DMS114 treated with DMSO at 0.1 percent for 48 hours (cell line): ENCODE measurements around the gene PCDHB6.
"Not testable (repeated sequence)": the region's sequence is repeated elsewhere in the genome, so short reads cannot be mapped to it uniquely, and the experiment has no call there.

ENCODE experiments used
- DNase-seq: peaks from one replicate; lab custom pipeline; 2025; ENCODE audit not compliant: unreplicated experiment; lab: John Stamatoyannopoulos, UW

Gene PCDHB6

GRCh38 chr5:141149812-141150211, at the start of gene PCDHB6:
Gene PCDHB6, plus strand, starts transcription at chr5:141150057. Its CDS starts 201 bp downstream, at chr5:141150258.
- peak; percentile 16 for DNase-seq

GRCh38 chr5:141100243-141100805, 49.5 kb upstream of the PCDHB6 start, which contains the start of gene PCDHB3:
Gene PCDHB3, plus strand, starts transcription at chr5:141100473. Its CDS starts 177 bp downstream, at chr5:141100650.
- DNase-seq, result no peak

DNA sequence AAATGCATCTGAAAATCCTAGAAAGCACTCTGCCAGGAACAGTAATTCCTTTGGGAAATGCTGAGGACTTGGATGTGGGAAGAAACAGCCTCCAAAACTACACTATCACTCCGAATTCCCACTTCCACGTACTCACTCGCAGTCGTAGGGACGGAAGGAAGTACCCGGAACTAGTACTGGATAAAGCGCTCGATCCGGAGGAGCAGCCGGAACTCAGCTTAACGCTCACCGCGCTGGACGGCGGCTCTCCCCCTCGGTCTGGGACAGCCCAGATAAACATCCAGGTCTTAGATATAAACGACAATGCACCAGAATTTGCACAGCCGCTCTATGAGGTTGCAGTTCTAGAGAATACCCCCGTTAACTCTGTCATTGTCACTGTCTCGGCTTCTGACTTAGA, 48.8 kb upstream of the PCDHB6 start:
- no peak for DNase-seq

GRCh38 chr5:141102070-141102469, 47.8 kb upstream of the PCDHB6 start:
- not testable (repeated sequence) for DNase-seq

DNA sequence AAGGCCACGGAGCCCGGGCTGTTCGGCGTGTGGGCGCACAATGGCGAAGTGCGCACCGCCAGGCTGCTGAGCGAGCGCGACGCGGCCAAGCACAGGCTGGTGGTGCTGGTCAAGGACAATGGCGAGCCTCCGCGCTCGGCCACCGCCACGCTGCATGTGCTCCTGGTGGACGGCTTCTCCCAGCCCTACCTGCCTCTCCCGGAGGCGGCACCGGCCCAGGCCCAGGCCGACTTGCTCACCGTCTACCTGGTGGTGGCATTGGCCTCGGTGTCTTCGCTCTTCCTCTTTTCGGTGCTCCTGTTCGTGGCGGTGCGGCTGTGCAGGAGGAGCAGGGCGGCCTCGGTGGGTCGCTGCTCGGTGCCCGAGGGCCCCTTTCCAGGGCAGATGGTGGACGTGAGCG, 47.4 kb upstream of the PCDHB6 start:
- not testable (repeated sequence) for DNase-seq

- DNase-seq, result no peak
Observed at GRCh38 chr5:141105350-141105749, 44.5 kb upstream of the PCDHB6 start.

- no peak for DNase-seq
Observed at GRCh38 chr5:141119250-141119649, 30.6 kb upstream of the PCDHB6 start.

DNA sequence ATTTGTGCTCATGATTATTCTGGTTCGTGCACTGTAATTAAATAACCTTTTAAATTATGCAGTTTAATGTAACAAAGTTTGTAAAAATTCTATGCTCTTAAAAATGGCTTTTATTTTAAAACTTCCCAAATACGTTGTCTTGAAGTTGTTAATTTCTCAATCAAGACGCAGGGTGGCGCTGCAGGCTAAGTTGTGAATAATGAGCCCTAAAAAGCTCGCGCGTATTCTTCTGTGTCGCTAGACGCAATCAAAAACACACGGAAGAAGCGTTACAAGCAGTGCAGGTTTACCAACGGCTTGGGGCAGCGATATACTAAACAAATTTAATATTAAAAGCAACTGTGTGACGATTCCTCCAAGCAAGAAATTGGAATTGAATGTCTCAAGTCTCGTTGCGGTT, 28.3 kb upstream of the PCDHB6 start, which contains the start of gene PCDHB4:
Gene PCDHB4, plus strand, starts transcription at position 256 of the 400 bp plus-strand sequence. CDS start 181 bp downstream, outside the sequence.
- no peak for DNase-seq

DNA sequence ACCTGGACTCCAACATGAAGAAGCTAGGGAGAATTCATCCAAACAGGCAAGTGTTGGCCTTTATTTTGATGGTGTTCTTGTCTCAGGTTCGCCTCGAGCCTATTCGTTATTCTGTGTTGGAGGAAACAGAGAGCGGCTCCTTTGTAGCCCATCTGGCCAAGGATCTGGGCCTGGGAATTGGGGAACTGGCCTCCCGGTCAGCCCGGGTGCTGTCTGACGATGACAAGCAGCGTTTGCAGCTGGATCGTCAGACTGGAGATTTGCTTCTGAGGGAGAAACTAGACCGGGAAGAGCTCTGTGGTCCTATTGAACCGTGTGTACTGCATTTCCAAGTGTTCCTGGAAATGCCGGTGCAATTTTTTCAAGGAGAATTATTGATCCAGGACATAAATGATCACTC, 27.9 kb upstream of the PCDHB6 start:
- no peak for DNase-seq

DNA sequence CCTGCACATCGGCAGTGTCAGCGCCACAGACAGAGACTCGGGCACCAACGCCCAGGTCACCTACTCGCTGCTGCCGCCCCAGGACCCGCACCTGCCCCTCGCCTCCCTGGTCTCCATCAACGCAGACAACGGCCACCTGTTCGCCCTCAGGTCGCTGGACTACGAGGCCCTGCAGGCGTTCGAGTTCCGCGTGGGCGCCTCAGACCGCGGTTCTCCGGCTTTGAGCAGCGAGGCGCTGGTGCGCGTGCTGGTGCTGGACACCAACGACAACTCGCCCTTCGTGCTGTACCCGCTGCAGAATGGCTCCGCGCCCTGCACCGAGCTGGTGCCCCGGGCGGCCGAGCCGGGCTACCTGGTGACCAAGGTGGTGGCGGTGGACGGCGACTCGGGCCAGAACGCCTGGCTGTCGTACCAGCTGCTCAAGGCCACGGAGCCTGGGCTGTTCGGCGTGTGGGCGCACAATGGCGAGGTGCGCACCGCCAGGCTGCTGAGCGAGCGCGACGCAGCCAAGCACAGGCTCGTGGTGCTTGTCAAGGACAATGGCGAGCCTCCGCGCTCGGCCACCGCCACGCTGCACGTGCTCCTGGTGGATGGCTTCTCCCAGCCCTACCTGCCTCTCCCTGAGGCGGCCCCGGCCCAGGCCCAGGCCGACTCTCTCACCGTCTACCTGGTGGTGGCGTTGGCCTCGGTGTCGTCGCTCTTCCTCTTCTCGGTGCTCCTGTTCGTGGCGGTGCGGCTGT, 26.3 kb upstream of the PCDHB6 start:
- DNase-seq, result not testable (repeated sequence)

GRCh38 chr5:141127305-141127704, 22.6 kb upstream of the PCDHB6 start:
- no peak for DNase-seq

DNA sequence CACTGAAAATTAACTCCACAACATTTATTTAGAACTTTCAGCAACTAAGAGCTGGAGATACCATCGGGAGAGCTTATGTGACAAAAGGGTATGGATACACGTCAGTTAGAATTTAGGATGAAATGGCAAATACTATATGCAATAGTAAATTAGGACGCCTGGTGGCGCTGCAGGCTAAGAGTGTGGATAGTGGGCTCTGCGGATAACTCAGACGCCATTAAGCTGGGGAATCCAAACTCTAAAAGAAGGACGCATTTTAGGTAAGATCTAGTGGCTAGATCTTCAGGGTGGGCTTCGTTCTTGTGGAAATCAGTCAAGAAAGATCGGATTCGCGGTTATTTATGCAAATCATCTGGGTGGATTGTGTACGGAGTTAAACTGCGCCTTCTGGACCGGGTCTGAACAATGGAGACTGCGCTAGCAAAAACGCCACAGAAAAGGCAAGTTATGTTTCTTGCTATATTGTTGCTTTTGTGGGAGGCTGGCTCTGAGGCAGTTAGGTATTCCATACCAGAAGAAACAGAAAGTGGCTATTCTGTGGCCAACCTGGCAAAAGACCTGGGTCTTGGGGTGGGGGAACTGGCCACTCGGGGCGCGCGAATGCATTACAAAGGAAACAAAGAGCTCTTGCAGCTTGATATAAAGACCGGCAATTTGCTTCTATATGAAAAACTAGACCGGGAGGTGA, 14.7 kb upstream of the PCDHB6 start, which contains the start of gene PCDHB5:
Gene PCDHB5, plus strand, starts transcription at position 177 of the 688 bp plus-strand sequence. Its CDS starts 229 bp downstream, at position 406.
- DNase-seq, result peak; percentile 28

DNA sequence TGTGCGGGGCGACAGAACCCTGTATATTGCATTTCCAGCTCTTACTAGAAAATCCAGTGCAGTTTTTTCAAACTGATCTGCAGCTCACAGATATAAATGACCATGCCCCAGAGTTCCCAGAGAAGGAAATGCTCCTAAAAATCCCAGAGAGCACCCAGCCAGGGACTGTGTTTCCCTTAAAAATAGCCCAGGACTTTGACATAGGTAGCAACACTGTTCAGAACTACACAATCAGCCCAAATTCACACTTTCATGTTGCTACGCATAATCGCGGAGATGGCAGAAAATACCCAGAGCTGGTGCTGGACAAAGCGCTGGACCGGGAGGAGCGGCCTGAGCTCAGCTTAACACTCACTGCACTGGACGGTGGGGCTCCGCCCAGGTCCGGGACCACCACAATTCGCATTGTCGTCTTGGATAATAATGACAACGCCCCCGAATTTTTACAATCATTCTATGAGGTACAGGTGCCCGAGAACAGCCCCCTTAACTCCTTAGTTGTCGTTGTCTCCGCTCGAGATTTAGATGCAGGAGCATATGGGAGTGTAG, 14.1 kb upstream of the PCDHB6 start:
- DNase-seq, result no peak

DNA sequence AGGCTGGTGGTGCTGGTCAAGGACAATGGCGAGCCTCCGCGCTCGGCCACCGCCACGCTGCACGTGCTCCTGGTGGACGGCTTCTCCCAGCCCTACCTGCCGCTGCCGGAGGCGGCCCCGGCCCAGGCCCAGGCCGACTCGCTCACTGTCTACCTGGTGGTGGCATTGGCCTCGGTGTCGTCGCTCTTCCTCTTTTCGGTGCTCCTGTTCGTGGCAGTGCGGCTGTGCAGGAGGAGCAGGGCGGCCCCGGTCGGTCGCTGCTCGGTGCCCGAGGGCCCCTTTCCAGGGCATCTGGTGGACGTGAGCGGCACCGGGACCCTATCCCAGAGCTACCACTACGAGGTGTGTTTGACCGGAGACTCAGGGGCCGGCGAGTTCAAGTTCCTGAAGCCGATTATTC, 12.5 kb upstream of the PCDHB6 start:
- DNase-seq, result not testable (repeated sequence)

- no peak for DNase-seq
Observed at GRCh38 chr5:141150224-141150992, 551 bp downstream of the PCDHB6 start.

- no peak for DNase-seq
Observed at GRCh38 chr5:141150993-141151325, 1.1 kb downstream of the PCDHB6 start.

DNA sequence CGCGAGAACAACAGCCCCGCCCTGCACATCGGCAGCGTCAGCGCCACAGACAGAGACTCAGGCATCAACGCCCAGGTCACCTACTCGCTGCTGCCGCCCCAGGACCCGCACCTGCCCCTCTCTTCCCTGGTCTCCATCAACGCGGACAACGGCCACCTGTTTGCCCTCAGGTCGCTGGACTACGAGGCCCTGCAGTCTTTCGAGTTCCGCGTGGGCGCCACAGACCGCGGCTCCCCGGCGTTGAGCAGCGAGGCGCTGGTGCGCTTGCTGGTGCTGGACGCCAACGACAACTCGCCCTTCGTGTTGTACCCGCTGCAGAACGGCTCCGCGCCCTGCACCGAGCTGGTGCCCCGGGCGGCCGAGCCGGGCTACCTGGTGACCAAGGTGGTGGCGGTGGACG, 1.8 kb downstream of the PCDHB6 start:
- DNase-seq, result not testable (repeated sequence)

DNA sequence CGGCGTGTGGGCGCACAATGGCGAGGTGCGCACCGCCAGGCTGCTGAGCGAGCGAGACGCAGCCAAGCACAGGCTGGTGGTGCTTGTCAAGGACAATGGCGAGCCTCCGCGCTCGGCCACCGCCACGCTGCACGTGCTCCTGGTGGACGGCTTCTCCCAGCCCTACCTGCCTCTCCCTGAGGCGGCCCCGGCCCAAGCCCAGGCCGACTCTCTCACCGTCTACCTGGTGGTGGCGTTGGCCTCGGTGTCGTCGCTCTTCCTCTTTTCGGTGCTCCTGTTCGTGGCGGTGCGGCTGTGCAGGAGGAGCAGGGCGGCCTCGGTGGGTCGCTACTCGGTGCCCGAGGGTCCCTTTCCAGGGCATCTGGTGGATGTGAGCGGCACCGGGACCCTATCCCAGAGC, 2.2 kb downstream of the PCDHB6 start:
- not testable (repeated sequence) for DNase-seq

- no peak for DNase-seq
Observed at GRCh38 chr5:141155540-141156374, 5.9 kb downstream of the PCDHB6 start.

DNA sequence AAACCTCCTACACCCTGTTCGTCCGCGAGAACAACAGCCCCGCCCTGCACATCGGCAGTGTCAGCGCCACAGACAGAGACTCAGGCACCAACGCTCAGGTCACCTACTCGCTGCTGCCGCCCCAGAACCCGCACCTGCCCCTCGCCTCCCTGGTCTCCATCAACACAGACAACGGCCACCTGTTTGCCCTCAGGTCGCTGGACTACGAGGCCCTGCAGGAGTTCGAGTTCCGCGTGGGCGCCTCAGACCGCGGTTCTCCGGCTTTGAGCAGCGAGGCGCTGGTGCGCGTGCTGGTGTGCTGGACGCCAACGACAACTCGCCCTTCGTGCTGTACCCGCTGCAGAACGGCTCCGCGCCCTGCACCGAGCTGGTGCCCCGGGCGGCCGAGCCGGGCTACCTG, 7.5 kb downstream of the PCDHB6 start:
- not testable (repeated sequence) for DNase-seq
